Stomach smooth muscle (tissue), 2 donors: Measurements from ENCODE around the gene LRMDA.
"Not testable (repeated sequence)": the region's sequence is repeated elsewhere in the genome, so short reads cannot be mapped to it uniquely, and the experiment has no call there.

Source experiments
- H3K27ac ChIP-seq: one replicate; pipeline ENCODE4 v1.7.0; 2013; ENCODE audit warnings: mild to moderate bottlenecking, low read length, inconsistent platforms
- H3K27me3 ChIP-seq, 2 donors: one replicate each; pipeline ENCODE4 v1.7.0; 2013; ENCODE audit warnings: low read length in 2 of 2; ENCODE audit not compliant: insufficient read depth in 2 of 2, control insufficient read depth in 1 of 2
- H3K36me3 ChIP-seq, 2 donors: one replicate each; pipeline ENCODE4 v1.7.0; 2013; ENCODE audit warnings: low read length in 2 of 2; ENCODE audit not compliant: control insufficient read depth in 2 of 2, insufficient read depth in 2 of 2
- H3K4me1 ChIP-seq: one replicate; pipeline ENCODE4 v1.7.0; 2013; ENCODE audit warnings: low read length; ENCODE audit not compliant: control insufficient read depth, insufficient read depth
- H3K4me3 ChIP-seq, 2 donors: one replicate each; pipeline ENCODE4 v1.7.0; 2013; ENCODE audit warnings: low read length in 2 of 2
- H3K9ac ChIP-seq, 2 donors: one replicate each; pipeline ENCODE4 v1.7.0; 2013; ENCODE audit warnings: low read length in 2 of 2, mild to moderate bottlenecking in 1 of 2
- H3K9me3 ChIP-seq, 2 donors: one replicate each; pipeline ENCODE4 v1.7.0; 2013; ENCODE audit warnings: low read length in 2 of 2; ENCODE audit not compliant: control insufficient read depth in 2 of 2
- donor health status: healthy.
- donor health status: Pancreatic carcinoma.

The LRMDA gene

DNA sequence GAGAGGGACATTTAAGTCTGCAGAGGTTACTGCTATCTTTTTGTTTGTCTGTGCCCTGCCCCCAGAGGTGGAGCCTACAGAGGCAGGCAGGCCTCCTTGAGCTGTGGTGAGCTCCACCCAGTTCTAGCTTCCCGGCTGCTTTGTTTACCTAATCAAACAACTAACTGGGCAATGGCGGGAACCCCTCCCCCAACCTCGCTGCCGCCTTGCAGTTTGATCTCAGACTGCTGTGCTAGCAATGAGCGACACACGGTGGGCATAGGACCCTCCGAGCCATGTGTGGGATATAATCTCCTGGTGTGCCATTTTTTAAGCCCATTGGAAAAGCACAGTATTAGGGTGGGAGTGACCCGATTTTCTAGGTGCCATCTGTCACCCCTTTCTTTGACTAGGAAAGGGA lies 716.8 kb downstream of the LRMDA start:
- H3K27ac ChIP-seq, H3K36me3 ChIP-seq, H3K9me3 ChIP-seq, H3K4me3 ChIP-seq, H3K27me3 ChIP-seq, H3K9ac ChIP-seq: not testable (repeated sequence)
- H3K4me1 ChIP-seq, result peaks cover 11% of the 10 kb centered on the region

GRCh38 chr10:76149182-76149581 lies 717.8 kb downstream of the LRMDA start:
- peaks cover 0 to 4% of the 10 kb centered on the region in 2 donors for H3K9me3 ChIP-seq
- H3K36me3 ChIP-seq, result no peaks in the 10 kb centered on the region
- H3K4me1 ChIP-seq, result peaks cover 11% of the 10 kb centered on the region
- H3K27ac ChIP-seq, result no peak overlapping the region
- H3K27me3 ChIP-seq, result no peaks in the 10 kb centered on the region
- no peak overlapping the region for H3K9ac ChIP-seq
- no peak overlapping the region for H3K4me3 ChIP-seq

GRCh38 chr10:76149602-76150138 lies 718.2 kb downstream of the LRMDA start:
- Histone ChIP-seq H3K9me3 (peaks cover 0 to 4% of the 10 kb centered on the region in 2 donors), H3K27me3 (no peaks in the 10 kb centered on the region), H3K4me3 (peak overlapping the region in 1 of 2 donors; percentile 59), H3K9ac (peak overlapping the region in 1 of 2 donors; percentile 13), H3K27ac (peak overlapping the region; percentile 53), H3K36me3 (no peaks in the 10 kb centered on the region), H3K4me1 (peaks cover 11% of the 10 kb centered on the region)

DNA sequence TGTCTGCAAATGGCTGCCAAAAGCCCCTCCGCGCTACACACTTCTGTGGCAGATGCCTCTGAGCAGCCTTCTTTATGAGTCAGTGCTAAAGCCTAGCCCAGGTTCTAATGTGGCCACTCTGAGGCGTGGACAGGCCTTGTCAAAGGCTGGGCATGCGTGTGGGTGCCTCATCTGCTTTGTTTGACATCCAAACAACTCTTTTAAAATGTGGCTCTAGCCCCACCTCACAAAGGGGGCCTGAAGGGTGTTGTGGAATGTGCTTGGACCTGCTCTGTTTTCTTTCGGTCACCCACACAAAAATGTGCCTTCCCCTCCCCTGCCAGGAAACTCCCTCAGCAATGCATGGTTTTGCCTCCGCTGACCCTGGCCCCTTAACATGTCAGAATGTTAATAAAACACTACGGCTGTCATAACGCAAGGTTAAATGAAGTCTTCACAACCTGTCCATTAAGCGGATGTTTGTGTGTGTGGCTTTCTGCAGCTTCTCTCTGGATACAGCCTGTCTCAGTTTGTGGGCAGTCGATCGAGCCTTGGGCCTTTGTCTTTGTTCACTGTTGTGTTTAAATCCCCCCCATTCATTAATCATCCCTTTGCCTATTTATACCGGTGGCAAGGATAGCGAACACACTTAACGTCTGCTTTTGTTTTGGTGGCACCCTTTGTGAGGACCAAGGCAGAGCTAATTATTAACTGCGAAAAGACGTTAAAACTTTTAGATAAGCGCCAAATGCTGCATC lies 718.9 kb downstream of the LRMDA start:
- no peaks in the 10 kb centered on the region for H3K36me3 ChIP-seq
- peaks cover 11% of the 10 kb centered on the region for H3K4me1 ChIP-seq
- H3K27me3 ChIP-seq, result no peaks in the 10 kb centered on the region
- peaks cover 0 to 4% of the 10 kb centered on the region in 2 donors for H3K9me3 ChIP-seq
- H3K9ac ChIP-seq, result peak overlapping the region in 1 of 2 donors; percentile 13
- H3K27ac ChIP-seq, result peak overlapping the region; percentile 53
- peak overlapping the region; percentile 54 to 59 for H3K4me3 ChIP-seq

- Histone ChIP-seq H3K4me1 (peaks cover 11% of the 10 kb centered on the region), H3K36me3 (no peaks in the 10 kb centered on the region), H3K27me3 (no peaks in the 10 kb centered on the region), H3K9me3 (peaks cover 0 to 4% of the 10 kb centered on the region in 2 donors), H3K27ac (peak overlapping the region; percentile 53), H3K4me3 (peak overlapping the region; percentile 54 to 59), H3K9ac (no peak overlapping the region)
Measured at GRCh38 chr10:76150876-76151288, 719.5 kb downstream of the LRMDA start.

GRCh38 chr10:76152186-76152585 lies 720.8 kb downstream of the LRMDA start:
- no peaks in the 10 kb centered on the region for H3K36me3 ChIP-seq
- no peaks in the 10 kb centered on the region for H3K27me3 ChIP-seq
- no peak overlapping the region for H3K27ac ChIP-seq
- peaks cover 11% of the 10 kb centered on the region for H3K4me1 ChIP-seq
- no peak overlapping the region for H3K4me3 ChIP-seq
- H3K9me3 ChIP-seq, result peaks cover 0 to 4% of the 10 kb centered on the region in 2 donors
- no peak overlapping the region for H3K9ac ChIP-seq

DNA sequence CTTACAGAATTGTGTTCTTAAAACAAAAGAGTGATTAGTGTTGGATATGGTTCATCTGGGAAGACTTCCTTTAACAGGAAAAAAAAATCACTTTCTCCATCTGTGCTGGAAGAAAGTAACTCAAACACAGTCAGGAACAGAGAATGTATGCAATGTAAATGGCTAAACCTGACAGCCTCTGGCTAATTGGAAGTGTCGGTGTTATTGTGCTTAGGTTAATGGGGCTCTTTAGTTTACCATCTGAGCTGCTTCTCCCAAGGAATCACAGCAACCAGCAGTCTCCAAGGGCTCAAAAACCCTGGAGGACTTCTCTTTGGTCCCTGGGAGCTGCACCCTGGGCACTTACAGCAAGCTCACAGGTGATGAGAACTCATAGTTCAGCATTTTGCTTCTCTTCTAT lies 724.5 kb downstream of the LRMDA start:
- no peak overlapping the region for H3K4me3 ChIP-seq
- H3K27me3 ChIP-seq, result no peaks in the 10 kb centered on the region

DNA sequence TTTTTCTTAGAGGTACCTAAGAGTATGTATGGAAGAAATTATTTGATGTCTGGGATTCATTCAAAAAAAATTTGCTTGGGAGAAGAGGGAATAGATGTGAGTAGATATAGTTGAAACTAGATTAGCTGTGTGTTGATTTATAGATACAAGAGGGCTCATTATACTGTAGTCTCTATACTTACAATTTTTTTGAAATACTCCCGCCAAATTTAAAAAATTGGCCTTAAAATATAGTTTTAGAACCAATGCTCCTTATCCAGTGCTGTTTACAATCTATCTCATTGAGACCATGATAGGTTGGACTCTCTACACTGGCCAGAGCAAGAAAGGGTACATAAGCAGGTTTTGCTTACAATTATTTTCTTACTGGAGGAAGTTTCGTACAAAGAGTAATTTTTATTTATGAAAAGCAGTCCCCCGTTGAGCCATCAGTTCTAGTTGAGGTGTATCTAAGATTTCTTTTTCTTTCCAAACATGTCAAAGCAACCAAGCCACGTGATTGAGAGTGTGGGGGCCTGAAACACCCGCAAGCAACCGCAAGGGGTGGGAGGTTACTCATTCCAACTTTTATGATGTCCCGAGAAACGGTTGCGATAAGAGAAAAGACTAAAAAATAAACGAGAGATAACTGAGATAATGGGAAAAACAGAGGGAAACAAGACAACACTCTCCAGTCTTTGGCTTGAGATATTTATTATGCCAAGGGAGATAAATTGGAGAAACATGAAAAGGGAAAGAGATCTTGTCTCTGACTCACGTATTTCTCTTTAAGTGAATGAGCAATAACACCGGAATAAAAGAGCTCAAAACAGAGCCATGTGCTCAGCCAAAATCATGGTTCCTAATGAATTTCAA lies 729.2 kb downstream of the LRMDA start:
- Histone ChIP-seq H3K36me3 (no peaks in the 10 kb centered on the region), H3K9ac (no peak overlapping the region), H3K27me3 (no peaks in the 10 kb centered on the region), H3K9me3 (no peaks in the 10 kb centered on the region), H3K4me1 (no peaks in the 10 kb centered on the region), H3K27ac (no peak overlapping the region), H3K4me3 (no peak overlapping the region)

More for the DNA sequence above, 724.5 kb downstream of the LRMDA start:
- Histone ChIP-seq H3K9ac (no peak overlapping the region), H3K27ac (no peak overlapping the region), H3K4me1 (peaks cover 2% of the 10 kb centered on the region), H3K9me3 (peaks cover 0 to 4% of the 10 kb centered on the region in 2 donors), H3K36me3 (no peaks in the 10 kb centered on the region)

DNA sequence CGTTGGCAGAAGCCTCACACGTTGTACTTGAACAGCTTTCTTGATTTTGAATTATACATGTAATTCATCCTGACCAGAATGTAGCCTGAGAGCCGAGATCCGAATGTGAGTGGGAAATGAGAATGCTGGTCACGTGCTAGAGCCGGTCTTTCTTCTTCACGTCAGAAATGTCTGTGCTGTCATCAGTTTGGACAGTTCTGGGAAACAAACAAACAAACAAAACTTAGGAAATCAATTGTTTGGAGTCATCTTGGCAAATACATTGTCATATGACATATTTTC lies 729.8 kb downstream of the LRMDA start:
- Histone ChIP-seq H3K27me3 (no peaks in the 10 kb centered on the region), H3K4me1 (no peaks in the 10 kb centered on the region), H3K4me3 (no peak overlapping the region), H3K27ac (no peak overlapping the region), H3K9ac (no peak overlapping the region), H3K9me3 (no peaks in the 10 kb centered on the region), H3K36me3 (no peaks in the 10 kb centered on the region)

- no peaks in the 10 kb centered on the region for H3K36me3 ChIP-seq
- H3K4me3 ChIP-seq, result no peak overlapping the region
Measured at GRCh38 chr10:76168437-76168836, 737.0 kb downstream of the LRMDA start.

More at GRCh38 chr10:76168437-76168836, 737.0 kb downstream of the LRMDA start:
- H3K4me1 ChIP-seq, result no peaks in the 10 kb centered on the region
- H3K27ac ChIP-seq, result no peak overlapping the region
- no peaks in the 10 kb centered on the region for H3K27me3 ChIP-seq
- H3K9me3 ChIP-seq, result no peaks in the 10 kb centered on the region
- no peak overlapping the region for H3K9ac ChIP-seq
